ENCODE measurements around the gene ALG12.

The ALG12 gene

DNA sequence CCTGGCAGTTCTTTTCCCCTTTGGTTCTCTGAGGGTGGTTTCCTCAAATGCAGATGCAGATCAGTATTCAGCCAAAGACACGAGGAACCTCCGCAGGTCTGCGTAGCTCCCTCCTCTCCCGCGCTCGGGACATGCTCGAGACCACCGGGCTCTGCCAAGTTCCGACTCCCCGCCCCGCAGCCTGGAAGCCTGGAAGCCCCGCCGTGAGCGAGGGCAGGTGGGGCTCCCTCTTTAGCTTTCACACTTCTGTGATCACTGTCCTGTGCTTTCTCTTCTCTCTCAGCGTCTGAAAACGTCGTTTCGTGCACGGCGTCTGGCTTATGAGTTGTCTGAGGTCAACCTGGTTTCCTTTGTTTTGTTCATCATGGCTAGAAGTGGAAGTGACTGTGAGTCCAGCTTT is 38.0 kb downstream of the ALG12 start:
- no peak overlapping the region for H3K4me3 ChIP-seq (ENCODE audit: low read length)
- no peak for DNase-seq (ENCODE audit: low read depth)
- TF ChIP-seq, protein P1, sequence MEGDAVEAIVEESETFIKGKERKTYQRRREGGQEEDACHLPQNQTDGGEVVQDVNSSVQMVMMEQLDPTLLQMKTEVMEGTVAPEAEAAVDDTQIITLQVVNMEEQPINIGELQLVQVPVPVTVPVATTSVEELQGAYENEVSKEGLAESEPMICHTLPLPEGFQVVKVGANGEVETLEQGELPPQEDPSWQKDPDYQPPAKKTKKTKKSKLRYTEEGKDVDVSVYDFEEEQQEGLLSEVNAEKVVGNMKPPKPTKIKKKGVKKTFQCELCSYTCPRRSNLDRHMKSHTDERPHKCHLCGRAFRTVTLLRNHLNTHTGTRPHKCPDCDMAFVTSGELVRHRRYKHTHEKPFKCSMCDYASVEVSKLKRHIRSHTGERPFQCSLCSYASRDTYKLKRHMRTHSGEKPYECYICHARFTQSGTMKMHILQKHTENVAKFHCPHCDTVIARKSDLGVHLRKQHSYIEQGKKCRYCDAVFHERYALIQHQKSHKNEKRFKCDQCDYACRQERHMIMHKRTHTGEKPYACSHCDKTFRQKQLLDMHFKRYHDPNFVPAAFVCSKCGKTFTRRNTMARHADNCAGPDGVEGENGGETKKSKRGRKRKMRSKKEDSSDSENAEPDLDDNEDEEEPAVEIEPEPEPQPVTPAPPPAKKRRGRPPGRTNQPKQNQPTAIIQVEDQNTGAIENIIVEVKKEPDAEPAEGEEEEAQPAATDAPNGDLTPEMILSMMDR (IDR thresholded peaks at IDR 0.05; ENCODE audit: insufficient read depth, low read depth, low read length, missing control alignments), result no peak

DNA sequence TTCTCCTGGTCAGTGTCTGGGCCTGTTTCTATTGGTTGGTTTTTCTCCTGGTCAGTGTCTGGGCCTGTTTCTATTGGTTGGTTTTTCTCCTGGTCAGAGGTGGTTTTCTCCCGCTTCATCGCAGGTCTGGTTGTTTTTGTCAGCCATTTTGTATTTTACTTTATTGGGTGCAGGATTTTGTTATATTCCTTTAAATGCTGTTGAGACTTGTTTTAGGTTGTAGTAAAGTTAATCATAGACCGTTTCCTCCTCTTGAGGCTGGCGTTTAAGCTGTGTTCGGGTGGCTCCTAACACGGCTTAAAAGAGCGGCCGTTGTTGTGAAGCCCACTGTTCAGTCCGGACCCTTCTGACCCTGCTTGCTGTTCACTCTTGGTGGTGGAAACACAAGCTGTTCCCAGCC is 38.4 kb downstream of the ALG12 start:
- TF ChIP-seq, protein P1 (IDR thresholded peaks at IDR 0.05; ENCODE audit: insufficient read depth, low read depth, low read length, missing control alignments), result no peak
- no peak for DNase-seq (ENCODE audit: low read depth)
- no peak overlapping the region for H3K4me3 ChIP-seq (ENCODE audit: low read length)

DNA sequence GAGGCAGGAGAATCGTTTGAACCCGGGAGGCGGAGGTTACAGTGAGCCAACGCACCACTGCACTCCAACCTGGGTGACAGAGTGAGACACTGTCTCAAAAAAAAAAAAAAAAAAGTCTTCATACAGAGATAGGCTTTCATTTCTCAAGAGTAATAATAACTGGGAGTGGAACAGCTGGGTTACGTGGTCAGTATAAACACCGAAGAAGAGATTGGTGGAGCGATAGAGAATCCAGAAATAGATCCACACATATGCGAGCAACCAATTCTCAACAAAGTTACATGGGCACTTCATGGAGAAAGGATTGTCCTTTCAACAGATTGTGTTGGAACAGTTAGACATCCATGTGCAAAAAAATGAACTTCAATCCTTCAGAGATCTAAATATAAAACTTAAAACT is 40.0 kb downstream of the ALG12 start:
- DNase-seq (ENCODE audit: low read depth), result no peak
- no peak overlapping the region for H3K4me3 ChIP-seq (ENCODE audit: low read length)
- TF ChIP-seq, protein P1 (IDR thresholded peaks at IDR 0.05; ENCODE audit: insufficient read depth, low read depth, low read length, missing control alignments), result no peak

DNA sequence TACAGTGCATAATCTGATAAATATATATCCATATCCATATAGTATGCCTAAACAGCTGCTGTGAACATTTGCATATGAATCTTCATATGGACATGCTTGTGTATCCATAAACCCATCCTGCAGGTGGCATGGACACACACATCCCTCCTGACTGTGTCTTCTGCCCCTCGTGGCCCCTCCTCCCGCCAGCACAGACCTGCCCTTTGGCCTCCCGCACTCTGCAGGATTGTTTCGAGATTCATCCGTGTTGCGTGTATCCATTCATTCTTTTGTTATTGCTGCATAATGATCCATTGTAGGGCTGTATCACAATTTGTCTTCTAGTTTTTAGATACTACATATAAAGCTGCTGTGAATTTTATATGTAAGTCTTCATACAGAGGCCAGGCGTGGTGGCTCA is 40.6 kb downstream of the ALG12 start:
- TF ChIP-seq, protein P1 (IDR thresholded peaks at IDR 0.05; ENCODE audit: insufficient read depth, low read depth, low read length, missing control alignments), result no peak
- DNase-seq (ENCODE audit: low read depth), result no peak
- no peak overlapping the region for H3K4me3 ChIP-seq (ENCODE audit: low read length)

DNA sequence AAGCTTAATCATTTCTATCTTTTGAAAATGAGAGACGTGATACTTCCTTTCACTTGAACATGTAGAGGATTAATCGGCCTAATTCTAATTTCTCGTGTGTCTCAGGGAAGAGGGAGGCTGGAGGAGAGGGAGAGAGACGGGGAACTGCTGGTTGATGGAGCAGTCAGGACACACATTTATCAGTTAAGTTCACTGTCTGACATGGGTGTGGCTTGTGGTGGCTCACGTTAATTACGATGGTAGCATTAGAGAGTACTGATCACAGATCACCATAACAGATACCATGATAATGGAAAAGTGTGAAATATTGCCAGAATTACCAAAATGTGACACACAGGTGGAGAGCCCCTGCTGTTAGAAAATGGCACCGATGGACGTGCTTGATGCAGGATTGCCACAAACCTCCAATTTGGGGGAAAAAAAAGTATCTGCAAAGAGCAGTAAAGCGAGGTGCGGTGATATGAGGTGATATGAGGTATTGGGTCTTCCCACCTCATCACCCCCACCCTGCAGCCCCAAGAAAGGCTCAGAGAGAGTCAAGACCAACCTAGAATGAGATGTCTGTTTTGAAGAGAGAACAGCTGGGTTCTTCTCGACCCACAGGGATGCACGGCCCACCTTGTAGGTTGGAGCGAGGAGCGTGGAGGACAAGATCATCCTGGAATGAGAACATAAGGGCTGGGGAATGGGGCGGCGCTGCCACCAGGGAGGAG is 44.9 kb downstream of the ALG12 start:
- H3K4me3 ChIP-seq (ENCODE audit: low read length), result no peak overlapping the region
- TF ChIP-seq, protein P1 (IDR thresholded peaks at IDR 0.05; ENCODE audit: insufficient read depth, low read depth, low read length, missing control alignments), result no peak
- no peak for DNase-seq (ENCODE audit: low read depth)

DNA sequence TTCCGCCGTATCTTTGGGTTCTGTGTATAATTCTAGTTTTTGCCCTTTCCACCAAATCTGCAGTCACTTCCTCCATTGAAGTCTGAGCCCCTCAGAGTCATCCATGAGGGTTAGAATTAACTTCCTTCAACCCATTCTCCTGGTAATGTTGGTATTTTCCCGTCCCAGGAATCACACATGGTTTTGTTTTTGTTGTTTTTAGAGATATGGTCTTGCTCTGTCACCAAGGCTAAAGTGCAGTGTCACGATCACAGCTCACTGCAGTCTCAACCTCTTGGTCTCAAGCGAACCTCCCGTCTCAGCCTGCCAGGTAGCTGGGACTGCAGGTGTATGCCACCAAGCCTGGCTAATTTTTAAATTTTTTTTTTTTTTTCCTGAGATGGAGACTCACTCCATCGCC is 45.9 kb downstream of the ALG12 start:
- no peak for DNase-seq (ENCODE audit: low read depth)
- TF ChIP-seq, protein P1 (IDR thresholded peaks at IDR 0.05; ENCODE audit: insufficient read depth, low read depth, low read length, missing control alignments), result no peak

DNA sequence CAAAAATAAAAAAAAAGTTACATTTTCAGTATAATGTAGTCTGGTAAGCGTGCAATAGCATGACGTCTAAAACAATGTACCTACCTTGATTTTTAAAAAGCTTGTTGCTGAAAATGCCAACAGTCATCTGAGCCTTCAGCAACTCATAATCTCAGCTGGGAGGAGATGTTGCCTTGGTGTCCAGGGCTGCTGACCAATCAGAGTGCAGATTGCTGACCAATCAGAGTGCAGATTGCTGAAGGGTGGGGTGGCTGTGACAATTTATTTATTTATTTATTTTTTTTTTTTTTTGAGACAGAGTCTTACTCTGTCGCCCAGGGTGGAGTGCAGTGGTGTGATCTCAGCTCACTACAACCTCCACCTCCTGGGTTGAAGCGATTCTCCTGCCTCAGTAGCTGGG is 46.8 kb downstream of the ALG12 start:
- no peak for DNase-seq (ENCODE audit: low read depth)

More for the DNA sequence above, 45.9 kb downstream of the ALG12 start:
- H3K4me3 ChIP-seq (ENCODE audit: low read length), result no peak overlapping the region

More for the DNA sequence above, 46.8 kb downstream of the ALG12 start:
- TF ChIP-seq, protein P1 (IDR thresholded peaks at IDR 0.05; ENCODE audit: insufficient read depth, low read depth, low read length, missing control alignments), result no peak
- H3K4me3 ChIP-seq (ENCODE audit: low read length), result no peak overlapping the region
